ENCODE results near the gene PRR22.
"Not testable (repeated sequence)": the region's sequence is repeated elsewhere in the genome, so short reads cannot be mapped to it uniquely, and the experiment has no call there.

Gene PRR22

GRCh38 chr19:5790559-5791520 lies 6.3 kb upstream of the PRR22 start, which contains the start of gene DUS3L:
TSS of gene DUS3L (minus strand) at chr19:5791163. CDS start at chr19:5791141, 22 bp downstream.
- DNase-seq: peak; percentile 97 to 98 (median 97)

- no peak for DNase-seq
Measured at GRCh38 chr19:5789886-5790558, 5.5 kb upstream of the PRR22 start.

- DNase-seq: no peak
Measured at GRCh38 chr19:5789351-5789761, 4.8 kb upstream of the PRR22 start.

GRCh38 chr19:5788422-5788821 lies 3.9 kb upstream of the PRR22 start:
- no peak for DNase-seq

DNA sequence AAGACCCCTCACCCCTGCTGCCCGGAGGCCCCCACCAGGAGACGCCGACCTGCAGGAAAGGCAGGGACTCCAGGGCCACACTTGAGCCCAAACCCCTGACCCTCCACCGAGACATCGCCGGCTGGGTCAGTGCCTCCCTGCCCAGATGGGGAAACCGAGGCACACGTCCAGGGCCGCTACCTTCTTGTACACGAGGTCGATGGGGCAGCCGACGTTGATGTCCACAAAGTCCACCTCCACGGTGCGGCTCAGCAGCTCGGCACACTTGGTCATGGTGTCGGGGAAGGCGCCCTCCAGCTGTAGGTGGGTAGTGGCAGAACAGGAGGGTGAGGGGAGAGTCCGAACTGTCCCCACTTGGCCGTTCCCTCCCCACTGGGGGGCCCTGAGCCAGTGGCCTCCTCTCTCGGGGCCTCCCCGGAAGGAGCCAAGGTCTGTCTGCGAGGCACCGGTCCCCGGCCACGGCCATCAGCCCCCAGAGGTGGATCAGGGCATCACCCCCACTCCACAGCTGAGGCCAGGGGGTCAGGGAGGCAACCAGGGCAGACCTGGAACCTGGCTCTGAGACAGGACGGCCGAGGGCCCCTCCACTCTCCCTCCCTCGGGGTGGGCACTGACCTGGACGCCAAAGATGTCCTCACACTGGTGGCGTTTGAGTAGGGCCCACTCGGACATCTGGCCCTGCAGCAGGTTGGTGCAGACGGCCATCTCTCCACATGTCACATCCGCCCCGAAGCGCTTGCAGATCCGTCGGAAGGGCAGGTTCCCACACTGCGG lies 3.0 kb upstream of the PRR22 start:
- no peak for DNase-seq

GRCh38 chr19:5786593-5787408 lies 2.3 kb upstream of the PRR22 start:
- DNase-seq: no peak

DNA sequence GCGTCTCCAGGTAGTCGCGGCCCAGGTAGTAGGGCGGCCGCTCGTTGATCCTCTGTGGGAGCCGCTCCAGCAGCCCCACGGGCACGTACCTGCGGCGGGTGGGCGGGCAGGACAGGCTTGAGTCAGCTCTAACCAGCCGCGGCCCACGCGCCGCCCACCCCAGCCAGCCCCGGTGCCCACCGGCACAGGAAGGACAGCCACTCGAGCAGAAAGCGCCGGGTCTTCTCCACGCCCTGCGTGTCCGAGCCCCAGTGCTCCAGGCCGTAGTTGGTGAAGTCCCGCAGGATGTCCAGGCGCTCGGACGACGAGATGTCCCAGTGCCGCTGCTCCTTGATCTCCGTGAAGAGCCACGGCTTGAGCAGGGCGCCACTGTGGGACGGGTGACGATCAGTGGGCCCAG lies 877 bp upstream of the PRR22 start:
- DNase-seq: no peak

DNA sequence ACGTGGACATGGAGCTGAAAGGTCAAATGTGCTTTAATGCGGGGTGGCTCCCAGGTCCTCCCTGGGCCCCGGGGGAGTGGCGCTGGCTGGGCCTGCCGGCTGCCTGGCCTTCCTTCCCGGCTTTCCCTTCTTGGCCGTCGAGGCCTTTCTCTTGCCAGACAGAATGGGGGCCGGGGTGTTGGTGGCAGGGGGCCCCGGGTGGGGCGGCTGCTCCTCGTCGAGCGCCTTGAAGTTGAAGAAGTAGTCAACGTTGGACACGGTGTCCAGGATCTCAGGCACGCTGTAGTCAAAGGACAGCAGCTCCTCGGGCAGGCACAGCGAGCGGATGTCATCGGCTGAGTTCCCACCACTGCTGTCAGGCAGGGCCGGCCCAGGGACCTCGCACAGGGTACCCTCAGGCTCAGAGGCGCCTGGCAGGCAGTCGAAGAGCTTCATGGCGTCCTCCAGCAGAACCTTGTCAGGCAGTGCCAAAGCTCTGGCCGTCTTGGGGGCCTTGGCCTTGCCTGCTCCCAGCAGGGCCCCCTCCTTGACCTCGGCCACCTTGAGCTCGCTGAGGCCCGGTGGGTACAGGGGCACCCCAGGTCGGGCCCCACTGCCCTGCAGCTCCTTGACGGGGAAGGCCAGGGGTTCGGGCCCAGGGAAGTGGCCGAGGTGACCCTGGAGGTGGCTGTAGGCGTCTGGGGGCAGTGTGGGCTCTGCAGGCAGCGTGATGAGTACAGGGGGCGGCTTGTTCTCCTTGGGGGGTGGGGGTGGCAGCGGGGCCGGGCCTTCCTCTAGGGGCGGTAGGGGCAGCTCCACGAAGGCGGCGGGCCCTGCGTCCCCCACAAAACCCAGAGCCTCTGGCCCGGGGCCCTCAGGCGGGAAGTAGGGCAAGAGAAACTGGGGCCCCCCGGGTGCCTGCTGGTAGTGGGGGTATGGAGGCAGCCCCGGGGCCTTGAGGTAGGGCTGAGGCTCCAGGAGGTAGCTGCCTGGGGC lies 1.3 kb downstream of the PRR22 start:
- no peak for DNase-seq

GRCh38 chr19:5782322-5782721 lies 2.2 kb downstream of the PRR22 start:
- DNase-seq: no peak

DNA sequence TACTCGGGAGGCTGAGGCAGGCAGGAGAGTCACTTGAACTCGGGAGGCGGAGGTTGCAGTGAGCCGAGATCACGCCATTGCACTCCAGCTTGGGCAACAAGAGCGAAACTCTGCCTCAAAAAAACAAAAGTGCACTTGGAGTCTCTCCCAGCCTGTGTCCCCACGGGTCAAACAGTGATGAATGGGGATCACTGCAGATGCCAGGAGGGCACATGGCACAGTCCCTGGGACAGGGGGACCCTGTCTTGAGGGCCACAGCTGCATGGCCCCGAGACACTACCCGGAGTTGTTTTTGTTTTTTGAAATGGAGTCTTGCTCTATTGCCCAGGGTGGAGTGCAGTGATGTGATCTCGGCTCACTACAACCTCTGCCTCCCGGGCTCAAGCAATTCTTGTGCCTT lies 3.6 kb downstream of the PRR22 start:
- DNase-seq: not testable (repeated sequence)

DNA sequence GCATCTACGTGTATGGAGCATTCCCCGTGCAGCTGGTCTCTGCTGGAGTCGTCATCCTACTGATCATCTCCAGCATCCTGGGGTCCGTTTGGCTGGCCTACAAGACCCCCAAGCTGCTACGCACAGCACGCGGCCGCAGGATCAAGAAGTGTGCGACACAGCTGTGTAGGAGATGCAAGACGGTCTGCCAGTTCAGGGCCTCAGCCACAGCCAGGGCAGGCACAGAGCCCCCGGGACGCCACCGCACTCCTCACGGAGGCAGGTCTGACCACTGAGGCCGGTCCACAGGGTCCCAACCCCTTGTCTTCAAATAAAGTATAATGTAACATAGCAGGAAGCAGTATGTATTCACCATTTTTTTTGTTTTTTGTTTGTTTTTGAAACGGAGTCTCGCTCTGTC lies 6.1 kb downstream of the PRR22 start:
- DNase-seq: no peak

GRCh38 chr19:5775668-5776309 lies 8.8 kb downstream of the PRR22 start:
- no peak for DNase-seq

- no peak for DNase-seq
Measured at GRCh38 chr19:5774921-5775320, 9.6 kb downstream of the PRR22 start.

- no peak for DNase-seq
Measured at GRCh38 chr19:5773276-5773675, 11.3 kb downstream of the PRR22 start.

DNA sequence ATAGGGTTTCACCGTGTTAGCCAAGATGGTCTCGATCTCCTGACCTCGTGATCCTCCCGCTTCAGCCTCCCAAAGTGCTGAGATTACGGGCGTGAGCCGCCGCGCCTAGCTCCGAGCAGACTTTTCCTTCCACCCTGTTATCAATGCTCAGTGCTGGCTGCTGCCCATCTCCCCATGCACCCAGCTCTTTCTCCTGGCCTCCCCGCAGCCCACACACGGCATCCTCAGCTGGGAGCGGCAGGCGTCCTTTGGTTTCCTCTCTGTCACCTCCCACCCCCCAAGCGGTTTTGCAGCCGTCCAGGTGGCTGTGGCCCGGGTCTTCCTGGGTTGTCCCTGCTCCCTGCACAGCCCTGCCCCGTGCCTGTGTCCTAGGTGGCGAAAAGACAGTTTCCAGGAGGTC lies 12.1 kb downstream of the PRR22 start:
- DNase-seq: no peak

DNA sequence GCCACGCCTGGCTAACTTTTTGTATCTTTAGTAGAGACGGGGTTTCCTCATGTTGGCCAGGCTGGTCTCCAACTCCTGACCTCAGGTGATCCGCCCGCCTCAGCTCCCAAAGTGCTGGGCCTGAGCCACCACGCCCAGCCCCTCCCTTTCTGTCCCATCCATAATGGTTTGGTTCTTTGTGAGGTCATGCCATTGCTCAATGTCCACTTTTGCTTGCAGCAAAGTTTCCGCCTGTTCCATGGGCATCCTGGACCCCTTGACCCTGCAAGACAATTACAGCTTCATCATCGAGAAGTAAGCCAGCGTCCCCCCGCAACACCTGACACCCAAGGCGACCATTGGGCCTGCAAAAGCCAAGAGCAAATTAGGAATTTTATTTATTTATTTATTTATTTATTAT lies 16.6 kb downstream of the PRR22 start:
- no peak for DNase-seq

- DNase-seq: no peak
Measured at GRCh38 chr19:5765220-5765619, 19.3 kb downstream of the PRR22 start.

DNA sequence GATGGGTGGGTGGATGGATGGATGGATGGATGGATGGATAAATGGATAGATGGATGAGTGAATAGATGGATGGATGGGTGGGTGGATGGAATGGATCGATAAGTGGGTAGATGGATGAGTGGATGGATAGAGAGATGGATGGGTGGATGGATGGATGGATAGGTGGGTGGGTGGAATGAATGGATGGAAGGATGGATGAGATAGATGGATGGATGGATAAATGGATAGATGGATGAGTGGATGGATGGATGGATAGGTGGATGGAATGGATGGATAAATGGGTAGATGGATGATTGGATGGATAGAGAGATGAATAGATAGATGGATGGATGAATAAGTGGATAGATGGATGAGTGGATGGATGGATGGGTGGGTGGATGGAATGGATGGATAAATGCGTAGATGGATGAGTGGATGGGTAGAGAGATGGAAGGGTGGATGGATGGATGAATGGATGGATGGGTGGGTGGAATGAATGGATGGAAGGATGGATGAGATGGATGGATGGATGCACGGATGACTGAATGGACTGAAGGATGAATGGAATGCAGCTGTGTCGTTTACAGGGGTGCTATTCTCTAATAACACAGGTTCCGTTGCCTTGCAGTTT lies 21.8 kb downstream of the PRR22 start:
- no peak for DNase-seq

DNA sequence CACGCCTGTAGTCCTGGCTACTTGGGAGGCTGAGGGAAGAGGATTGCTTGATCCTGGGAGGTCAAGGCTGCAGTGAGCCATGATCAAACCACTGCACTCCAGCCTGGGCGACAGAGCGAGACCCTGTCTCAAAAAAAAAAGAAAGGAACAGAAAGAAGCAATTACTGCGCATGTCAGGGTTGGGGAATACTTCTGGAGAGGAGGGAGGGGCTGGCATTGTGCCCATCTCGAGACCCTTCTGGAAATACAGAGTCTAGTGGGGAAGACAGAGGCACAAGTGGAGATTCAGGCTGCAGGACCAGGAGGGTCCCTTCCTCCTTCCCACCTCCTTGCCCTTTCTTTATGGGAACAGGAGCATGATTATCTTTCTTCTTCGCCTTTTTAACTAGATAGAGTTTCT lies 30.8 kb downstream of the PRR22 start:
- DNase-seq: no peak

DNA sequence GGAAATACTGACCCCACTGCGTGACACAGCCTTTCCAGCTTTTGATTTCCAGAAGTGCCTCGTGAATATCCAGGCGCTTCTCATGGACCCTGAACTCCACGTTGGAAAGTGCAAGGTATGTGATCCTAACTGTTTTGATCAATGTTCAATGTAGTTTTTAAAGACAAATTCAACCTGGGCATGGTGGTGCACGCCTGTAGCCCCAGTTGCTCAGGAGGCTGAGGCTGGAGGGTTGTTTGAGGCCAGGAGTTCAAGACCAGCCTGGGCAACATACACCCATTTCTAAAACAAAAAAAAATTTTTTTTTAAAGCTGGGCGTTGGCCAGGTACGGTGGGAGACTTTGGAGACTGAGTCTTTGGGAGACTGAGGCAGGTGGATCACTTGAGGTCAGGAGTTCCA lies 32.8 kb downstream of the PRR22 start:
- DNase-seq: no peak

Measured in suppressor macrophage treated with lipopolysaccharide for 1 hour (primary cell).